Tongue (tissue), 2 donors: ENCODE measurements around the gene GPR42. TPM values are rescaled to one million over a fixed set of nuclear protein-coding genes. Genes with fewer than 3 reads are reported as not detected.

Experiments used
- DNase-seq: peaks from one replicate; pipeline ENCODE4 v3.0.0-alpha.2; 2015
- total RNA-seq: library from RNA; depleted of rRNA; stranded (reverse); fragments of >200 nt; gene quantifications from one replicate; pipeline ENCODE4 v1.2.3, GENCODE V29; 2014

Gene GPR42
- not detected for total RNA-seq

GRCh38 chr19:35370722-35371121, at the start of gene GPR42:
Gene GPR42 (plus strand): TSS chr19:35371068. CDS start chr19:35371360, 292 bp downstream.
- no peak for DNase-seq

GRCh38 chr19:35321291-35321690, 49.6 kb upstream of the GPR42 start:
- DNase-seq: no peak

GRCh38 chr19:35322014-35322413, 48.9 kb upstream of the GPR42 start:
- DNase-seq: no peak

GRCh38 chr19:35327642-35328041, 43.2 kb upstream of the GPR42 start:
- DNase-seq: no peak

GRCh38 chr19:35328851-35329285, 42.0 kb upstream of the GPR42 start, which contains the start of gene CD22:
Gene CD22 (plus strand): TSS chr19:35329187. CDS start chr19:35332041, 2,854 bp downstream.
- no peak for DNase-seq

GRCh38 chr19:35329323-35329722, 41.5 kb upstream of the GPR42 start:
- no peak for DNase-seq

- DNase-seq: no peak
These were observed 40.4 kb upstream of the GPR42 start for GRCh38 chr19:35330475-35330874.

GRCh38 chr19:35331551-35332214, 39.2 kb upstream of the GPR42 start:
- no peak for DNase-seq

- DNase-seq: no peak
These were observed 38.1 kb upstream of the GPR42 start for GRCh38 chr19:35332817-35333216.

- DNase-seq: no peak
These were observed 36.6 kb upstream of the GPR42 start for GRCh38 chr19:35334144-35334753.

- DNase-seq: no peak
These were observed 34.5 kb upstream of the GPR42 start for GRCh38 chr19:35336166-35336955.

GRCh38 chr19:35337097-35337983, 33.5 kb upstream of the GPR42 start:
- no peak for DNase-seq

- DNase-seq: no peak
These were observed 32.9 kb upstream of the GPR42 start for GRCh38 chr19:35337984-35338296.

- DNase-seq: no peak
These were observed 30.4 kb upstream of the GPR42 start for GRCh38 chr19:35340431-35340830.

- DNase-seq: no peak
These were observed 29.9 kb upstream of the GPR42 start for GRCh38 chr19:35341006-35341405.

GRCh38 chr19:35341565-35342225, 29.2 kb upstream of the GPR42 start:
- DNase-seq: no peak

GRCh38 chr19:35342430-35342829, 28.4 kb upstream of the GPR42 start:
- DNase-seq: no peak

GRCh38 chr19:35344511-35345031, 26.3 kb upstream of the GPR42 start:
- no peak for DNase-seq

GRCh38 chr19:35345671-35346111, 25.2 kb upstream of the GPR42 start:
- DNase-seq: no peak

- DNase-seq: no peak
These were observed 24.4 kb upstream of the GPR42 start for GRCh38 chr19:35346193-35347052.
